ENCODE results near the gene MACROD2.

MACROD2 gene

DNA sequence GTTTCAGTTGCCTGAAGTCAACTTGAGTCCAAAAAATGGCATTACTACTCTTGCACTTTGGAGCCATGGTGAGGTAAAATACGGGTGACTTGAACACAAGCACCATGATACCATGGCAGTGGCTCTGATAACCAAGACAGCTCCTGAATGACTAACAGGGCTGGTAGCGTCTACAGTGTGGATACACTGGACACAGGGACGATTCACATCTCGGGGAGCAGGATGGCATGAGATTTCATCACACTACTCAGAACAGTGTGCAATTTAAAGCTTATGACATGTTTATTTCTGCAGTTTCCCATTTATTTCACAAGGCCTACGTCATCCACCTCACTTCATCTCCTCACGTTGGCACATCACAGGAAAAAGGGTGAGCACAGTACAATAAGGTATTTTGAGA lies 1627.1 kb downstream of the MACROD2 start:
- DNase-seq = no peak

DNA sequence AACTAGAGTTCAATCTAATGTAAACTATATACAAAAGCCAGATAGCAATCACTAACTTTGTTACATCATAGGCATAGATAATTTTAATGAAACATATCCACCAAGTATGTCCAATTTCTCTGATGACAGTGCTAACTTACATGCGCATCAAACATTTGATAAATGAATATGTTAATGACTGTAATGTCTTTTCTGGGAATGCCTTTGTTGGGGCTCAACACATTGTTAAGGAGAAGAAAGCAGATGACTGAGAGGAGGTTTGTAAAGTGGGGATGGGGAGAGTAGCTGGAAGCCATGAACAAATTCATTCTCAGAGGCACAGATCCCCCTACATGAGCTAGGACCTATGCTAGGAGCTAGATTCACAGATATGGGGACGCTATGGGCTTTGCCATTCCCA lies 1627.9 kb downstream of the MACROD2 start:
- no peak for DNase-seq

GRCh38 chr20:15625981-15626380 lies 1630.7 kb downstream of the MACROD2 start:
- DNase-seq = no peak

- no peak for DNase-seq
These were observed 1631.8 kb downstream of the MACROD2 start for GRCh38 chr20:15627089-15627488.

DNA sequence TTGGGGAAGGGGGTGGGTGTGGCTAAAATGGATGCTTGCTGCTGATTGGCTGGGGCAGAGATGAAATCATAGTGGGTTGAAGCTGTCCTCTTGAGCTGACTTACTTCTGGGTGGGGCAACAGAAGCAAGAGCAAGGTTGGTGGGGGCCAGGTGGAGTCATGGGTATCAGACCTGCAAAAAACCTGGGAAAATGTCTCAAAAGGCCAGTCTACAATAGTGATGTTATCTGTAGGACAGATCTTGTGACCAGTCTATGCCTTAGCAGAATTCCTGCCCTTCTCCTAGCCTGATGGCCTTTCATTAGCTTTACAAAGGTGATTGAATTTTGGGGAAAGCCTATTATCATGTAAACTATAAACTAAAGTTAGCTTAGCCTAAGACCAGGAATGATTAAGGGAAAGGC lies 1632.2 kb downstream of the MACROD2 start:
- DNase-seq = no peak

DNA sequence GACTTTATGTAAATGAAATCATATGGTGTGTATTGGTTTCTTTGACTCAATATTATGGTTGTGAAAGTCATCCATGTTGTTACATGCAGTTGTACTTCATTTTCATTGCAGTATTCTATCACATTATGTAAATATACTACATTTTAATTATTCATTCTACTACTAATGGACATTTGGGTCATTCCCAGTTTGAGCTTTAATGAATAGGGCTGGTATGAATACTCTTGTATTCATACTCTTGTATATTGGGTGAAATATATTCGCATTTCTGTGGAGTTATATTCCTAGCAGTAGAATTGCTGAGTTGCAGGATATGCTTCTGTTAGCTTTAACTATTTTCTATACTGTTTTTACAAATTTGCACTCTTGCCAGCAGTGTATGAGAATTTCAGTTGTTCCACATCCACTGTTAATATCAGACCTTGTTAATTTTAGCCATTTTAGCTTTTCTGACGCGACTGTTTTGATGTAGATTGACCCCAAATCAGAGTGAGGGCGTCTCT lies 1633.6 kb downstream of the MACROD2 start:
- no peak for DNase-seq

GRCh38 chr20:15630360-15630759 lies 1635.0 kb downstream of the MACROD2 start:
- DNase-seq = no peak

GRCh38 chr20:15632680-15633079 lies 1637.4 kb downstream of the MACROD2 start:
- no peak for DNase-seq

DNA sequence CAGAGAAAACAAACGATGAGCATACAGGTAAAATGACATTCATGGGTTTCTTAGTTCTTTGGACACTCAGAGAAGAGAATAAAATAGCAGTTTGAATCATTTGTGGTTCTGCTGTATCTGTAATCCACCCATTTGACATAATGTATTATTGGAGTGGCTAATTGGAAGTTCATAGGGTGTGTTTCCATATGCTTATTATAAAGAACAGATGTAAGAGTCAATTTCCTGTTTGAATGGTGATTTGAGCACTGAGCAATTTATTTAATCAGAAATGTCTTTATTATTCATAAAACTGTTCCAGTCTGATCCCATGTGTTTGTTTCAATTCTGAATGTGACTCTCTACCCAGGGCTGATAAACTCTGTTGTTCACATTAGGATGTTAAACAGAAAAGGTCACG lies 1638.8 kb downstream of the MACROD2 start:
- DNase-seq = no peak

DNA sequence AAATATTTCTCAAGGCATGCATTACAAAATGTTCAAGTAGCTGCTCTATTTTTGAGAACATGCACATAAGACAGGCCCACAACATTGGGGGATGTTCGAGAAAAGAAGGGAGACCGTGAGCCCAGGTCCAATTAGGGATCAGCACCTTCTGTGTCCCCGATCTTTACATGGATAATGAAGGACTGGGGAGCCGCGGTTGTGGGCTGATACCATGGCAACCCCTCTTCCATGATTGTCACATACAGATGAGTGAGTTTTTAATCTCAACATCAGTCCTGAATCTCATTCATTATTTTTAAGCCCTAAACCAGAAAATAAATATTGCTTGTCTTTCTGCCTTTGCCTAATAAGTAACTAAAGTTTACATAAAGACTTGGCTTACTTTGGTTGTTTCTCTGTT lies 1642.2 kb downstream of the MACROD2 start:
- DNase-seq = no peak

DNA sequence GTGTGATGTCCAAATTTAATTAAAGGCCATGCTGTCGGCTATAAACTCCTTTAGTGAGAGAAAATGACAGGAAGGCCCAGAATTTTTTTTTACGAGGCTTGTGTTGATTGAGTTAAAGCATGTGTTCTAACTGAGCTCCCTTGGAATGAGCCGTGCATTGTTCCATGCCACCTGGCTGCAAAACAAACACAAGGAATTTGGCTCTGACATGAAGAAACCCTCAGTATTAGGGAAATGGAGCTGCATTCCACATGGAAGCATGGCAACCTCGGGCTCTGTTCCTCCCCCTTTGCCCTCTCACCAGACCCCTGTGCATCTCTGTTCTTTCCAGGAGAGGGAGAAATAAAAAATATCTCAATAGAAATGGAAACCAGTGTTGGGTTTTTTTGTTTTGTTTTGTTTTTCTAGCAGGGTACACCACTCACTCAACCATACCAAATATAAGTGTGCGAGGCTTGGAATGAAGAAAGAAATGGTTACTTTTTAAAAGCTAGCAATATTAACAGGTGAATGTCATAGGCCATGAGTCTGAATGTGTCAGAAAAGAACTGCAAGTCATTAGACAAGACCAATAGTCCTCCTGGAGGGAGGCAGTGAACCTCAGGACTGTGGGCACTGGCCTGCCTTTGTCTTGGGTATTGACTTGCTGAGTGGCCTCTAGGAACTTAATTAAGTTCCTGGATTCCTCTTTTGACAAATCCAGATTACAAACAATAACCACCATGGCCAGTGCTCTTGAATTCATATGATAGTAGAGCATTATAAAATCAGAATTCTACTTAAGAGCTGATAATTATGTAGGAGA lies 1642.8 kb downstream of the MACROD2 start:
- DNase-seq = no peak

DNA sequence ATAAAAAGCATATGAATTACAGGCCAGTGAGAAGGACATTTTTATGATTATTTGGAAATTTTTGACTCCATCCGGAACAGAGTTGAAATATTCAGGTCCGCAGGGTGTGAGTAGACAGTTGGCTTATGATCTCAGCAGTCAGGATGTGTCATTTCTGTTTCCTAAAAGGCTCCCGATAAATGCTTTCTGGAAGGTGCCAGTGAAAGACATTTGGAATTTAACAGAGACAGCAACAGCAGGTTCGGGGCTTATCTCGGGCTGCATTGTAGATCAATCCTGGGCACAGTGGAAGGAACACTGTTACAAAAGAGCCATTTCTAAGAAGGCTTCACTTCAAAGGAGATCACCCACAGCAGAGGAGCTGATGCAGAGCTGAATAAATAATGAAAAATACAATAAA lies 1643.5 kb downstream of the MACROD2 start:
- DNase-seq = no peak

DNA sequence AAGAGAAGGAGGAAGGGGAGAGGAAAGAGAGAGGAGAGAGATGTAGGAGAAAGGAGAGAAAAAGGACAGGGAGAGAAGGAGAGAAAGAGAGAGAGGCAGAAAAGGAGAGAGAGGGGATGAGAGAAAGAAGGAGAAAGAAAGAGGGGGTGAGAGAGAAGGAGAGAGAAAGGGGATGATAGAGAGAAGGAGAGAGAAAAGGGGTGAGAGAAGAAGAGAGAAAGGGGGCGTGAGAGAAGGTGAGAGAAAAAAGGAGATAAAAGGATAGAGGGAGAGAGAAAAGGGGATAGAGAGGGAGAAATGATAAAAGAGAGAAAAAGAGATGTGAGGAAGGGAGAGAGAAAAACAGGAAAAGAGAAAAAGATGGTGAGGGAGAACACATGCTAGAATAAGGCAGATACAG lies 1644.5 kb downstream of the MACROD2 start:
- no peak for DNase-seq

- no peak for DNase-seq
These were observed 1646.8 kb downstream of the MACROD2 start for GRCh38 chr20:15642109-15642508.

DNA sequence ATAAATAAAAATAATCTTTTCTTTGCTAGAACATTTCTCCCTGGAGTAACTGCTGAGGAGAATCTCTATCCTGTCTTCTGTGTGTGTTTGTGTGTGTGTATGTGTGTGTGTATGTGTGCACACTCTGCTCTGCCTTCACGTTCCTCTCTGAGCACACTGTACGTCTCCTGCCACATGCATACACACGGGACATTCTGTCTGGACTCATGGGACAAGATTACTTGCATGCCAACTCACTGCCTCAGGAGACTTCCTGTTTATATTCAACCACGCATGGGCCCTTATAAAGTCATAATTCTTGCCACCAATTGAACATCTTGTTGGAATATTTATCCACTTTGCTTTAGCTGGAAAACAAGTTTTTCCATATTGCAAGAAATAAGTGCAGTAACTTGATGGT lies 1647.4 kb downstream of the MACROD2 start:
- no peak for DNase-seq

- DNase-seq = no peak
These were observed 1648.4 kb downstream of the MACROD2 start for GRCh38 chr20:15643713-15644112.

GRCh38 chr20:15645816-15646215 lies 1650.5 kb downstream of the MACROD2 start:
- no peak for DNase-seq

GRCh38 chr20:15653396-15654207 lies 1658.3 kb downstream of the MACROD2 start:
- DNase-seq = no peak

DNA sequence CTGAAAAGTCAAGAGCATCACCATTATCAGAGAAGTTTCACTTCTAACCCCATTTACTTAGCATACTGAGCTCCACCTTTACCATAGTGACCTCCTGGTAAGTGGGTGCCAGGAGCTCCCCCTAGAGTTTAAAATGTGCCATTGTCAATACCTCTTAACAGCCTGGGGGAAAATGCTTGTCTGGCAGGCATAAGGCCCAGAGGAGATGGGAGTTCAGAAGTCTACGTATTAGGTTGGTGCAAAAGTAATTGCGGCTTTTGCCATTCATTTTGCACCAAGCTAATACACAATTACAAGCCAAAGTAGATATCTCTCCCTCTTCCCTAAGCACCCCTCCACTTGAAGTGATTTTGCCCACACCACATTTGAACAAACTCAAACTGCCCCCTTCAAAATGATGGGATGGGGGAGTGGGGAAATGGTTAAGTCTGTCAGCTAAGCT lies 1658.9 kb downstream of the MACROD2 start:
- DNase-seq = peak; percentile 51

- DNase-seq = no peak
These were observed 1660.1 kb downstream of the MACROD2 start for GRCh38 chr20:15655295-15655874.

GRCh38 chr20:15656124-15656523 lies 1660.8 kb downstream of the MACROD2 start:
- DNase-seq = no peak

DNA sequence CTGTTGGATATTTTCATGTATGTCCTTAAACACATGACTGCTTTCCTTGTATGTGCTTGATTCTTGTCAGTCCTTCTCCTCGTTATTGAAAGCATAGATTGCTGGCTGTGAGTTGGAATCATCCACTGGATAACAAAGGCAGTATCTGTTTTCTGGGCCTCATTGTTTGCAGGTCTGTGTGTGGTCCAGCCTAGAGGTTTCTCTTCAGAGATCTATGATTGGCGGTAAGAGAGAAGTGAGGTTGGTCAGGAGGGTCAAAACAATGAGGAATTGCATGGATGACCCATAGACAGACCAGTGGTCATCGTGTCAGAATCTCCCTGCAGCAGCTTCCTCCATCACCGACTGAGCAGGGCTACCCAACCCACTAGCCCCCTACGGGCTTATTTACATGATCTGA lies 1663.0 kb downstream of the MACROD2 start:
- no peak for DNase-seq

DNA sequence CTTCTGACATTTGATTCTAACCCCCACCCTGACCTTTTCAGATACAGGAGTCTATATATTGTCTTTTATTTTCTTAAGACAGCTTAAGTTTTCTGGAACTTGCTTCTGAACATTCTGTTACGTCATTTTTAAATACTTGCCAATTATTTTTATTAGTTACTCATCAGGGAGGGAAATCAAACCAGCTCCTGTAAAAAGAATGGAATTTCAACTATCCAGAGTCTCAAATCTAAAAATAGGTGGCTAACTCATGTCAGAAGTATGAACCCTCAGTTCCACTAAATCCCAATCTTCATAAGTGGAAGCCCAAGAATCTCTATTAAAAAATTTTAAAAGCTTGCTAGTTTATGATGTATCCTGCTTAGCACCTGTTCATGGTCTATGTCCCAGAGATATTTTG lies 1677.9 kb downstream of the MACROD2 start:
- no peak for DNase-seq
